ENCODE measurements around the gene ERG. TPM values are rescaled to one million over a fixed set of nuclear protein-coding genes. Genes with fewer than 3 reads are reported as not detected.

Gene ERG
- total and polyA plus RNA-seq, 11 donors = 5.9 to 37.9 (median 15.4) TPM

GRCh38 chr21:38491536-38491935, 6.7 kb downstream of the ERG start:
- WGBS, 4 donors = 38 to 65% (median 53%) methylated on average over 5 of the region's 5 CpGs
- TF ChIP-seq CTCF (IDR thresholded peaks at IDR 0.05) (no peak), POLR2A (IDR thresholded peaks at IDR 0.05) (no peak)
- intact Hi-C loops (cut with DNase I) = loop anchor here in 4 of 10 donors (10.0 kb wide), 3 partner anchors 57 to 107 kb away; no protein-coding TSS in a partner anchor
- DNase-seq = no peak
- peaks cover 0 to 63% (median 22%) of the 10 kb centered on the region in 12 donors for H3K4me1 ChIP-seq
- H3K27me3 ChIP-seq = no peaks in the 10 kb centered on the region
- H3K4me3 ChIP-seq = no peak overlapping the region
- H3K27ac ChIP-seq = peak overlapping the region in 5 of 12 donors; percentile 3 to 39 (median 23)
- ATAC-seq = peak in 1 of 4 donors; percentile 21
- no peaks in the 10 kb centered on the region for H3K36me3 ChIP-seq
- H3K9me3 ChIP-seq = no peaks in the 10 kb centered on the region

GRCh38 chr21:38490411-38491020, 7.8 kb downstream of the ERG start:
- DNase-seq (no peak), ATAC-seq (peak in 2 of 4 donors; percentile 5 to 31)
- WGBS, 4 donors = 42 to 49% (median 43%) methylated on average over 9 to 12 of the region's 12 CpGs
- Histone ChIP-seq H3K9me3 (no peaks in the 10 kb centered on the region), H3K4me3 (no peak overlapping the region), H3K27me3 (no peaks in the 10 kb centered on the region), H3K4me1 (peaks cover 2 to 72% (median 28%) of the 10 kb centered on the region in 12 donors), H3K36me3 (no peaks in the 10 kb centered on the region), H3K27ac (peak overlapping the region in 3 of 12 donors; percentile 17 to 27 (median 24))
- intact Hi-C loops (cut with DNase I) = loop anchor here in 4 of 10 donors (10.0 kb wide), 3 partner anchors 56 to 106 kb away; no protein-coding TSS in a partner anchor
- no peak for TF ChIP-seq POLR2A (IDR thresholded peaks at IDR 0.05)
- TF ChIP-seq CTCF (IDR thresholded peaks at IDR 0.05) = no peak

GRCh38 chr21:38489729-38490128, 8.5 kb downstream of the ERG start:
- intact Hi-C loops (cut with DNase I) = loop anchor here in 4 of 10 donors (10.0 kb wide), 3 partner anchors 55 to 105 kb away; no protein-coding TSS in a partner anchor
- 53 to 75% (median 72%) methylated on average over 6 of the region's 6 CpGs for WGBS, 4 donors
- Histone ChIP-seq H3K4me1 (peaks cover 2 to 72% (median 28%) of the 10 kb centered on the region in 12 donors), H3K9me3 (no peaks in the 10 kb centered on the region), H3K4me3 (no peak overlapping the region), H3K27ac (peak overlapping the region in 7 of 12 donors; percentile 11 to 51 (median 33)), H3K27me3 (no peaks in the 10 kb centered on the region), H3K36me3 (no peaks in the 10 kb centered on the region)
- DNase-seq (no peak), ATAC-seq (no peak)
- no peak for TF ChIP-seq POLR2A (IDR thresholded peaks at IDR 0.05)
- TF ChIP-seq CTCF (IDR thresholded peaks at IDR 0.05) = no peak

GRCh38 chr21:38489271-38489652, 9.0 kb downstream of the ERG start:
- DNase-seq (no peak), ATAC-seq (no peak)
- WGBS, 4 donors = 73 to 79% (median 74%) methylated on average over 3 of the region's 3 CpGs
- H3K36me3 ChIP-seq = no peaks in the 10 kb centered on the region
- intact Hi-C loops (cut with DNase I) = no loop called here
- peak overlapping the region in 9 of 12 donors; percentile 6 to 51 (median 32) for H3K27ac ChIP-seq
- H3K4me3 ChIP-seq = no peak overlapping the region
- H3K27me3 ChIP-seq = no peaks in the 10 kb centered on the region
- H3K4me1 ChIP-seq = peaks cover 2 to 72% (median 28%) of the 10 kb centered on the region in 12 donors
- no peaks in the 10 kb centered on the region for H3K9me3 ChIP-seq
- TF ChIP-seq POLR2A (IDR thresholded peaks at IDR 0.05) (no peak), CTCF (IDR thresholded peaks at IDR 0.05) (no peak)

Measured in heart left ventricle (tissue), 16 donors.